HepG2 (cell line): Measurements from ENCODE around the gene ALKBH2. TPM values are rescaled to one million over a fixed set of nuclear protein-coding genes. Genes with fewer than 3 reads are reported as not detected.
A peak's percentile ranks its signal among the peaks of the same experiment; 100 is the strongest.

Source experiments
- ARNTL ChIP-seq: sonication (generic); formaldehyde crosslinking; IDR thresholded peaks from 2 replicates; pipeline ENCODE4 v1.4.0; 2020; ENCODE audit warnings: mild to moderate bottlenecking, missing genetic modification reagents
- CREM ChIP-seq, 2 experiments: sonication (generic) in 1 of 2; formaldehyde crosslinking in 1 of 2; IDR thresholded peaks; 2 replicates each; pipeline versions ENCODE4 v1.4.0 to v1.6.1; 2016 to 2020; ENCODE audit warnings: antibody characterized with exemption in 1 of 2, mild to moderate bottlenecking in 1 of 2, missing genetic modification reagents in 1 of 2
- FOXK2 ChIP-seq: fragments of 450-650 bp; IDR thresholded peaks from 2 replicates; pipeline ENCODE4 v1.6.1; 2016
- GABPB1 ChIP-seq: IDR thresholded peaks from 2 replicates; pipeline ENCODE4 v1.6.1; 2016; ENCODE audit warnings: mild to moderate bottlenecking, missing genetic modification reagents, moderate library complexity, missing compliant biosample characterization
- HOXA7 ChIP-seq: sonication (generic); formaldehyde crosslinking; IDR thresholded peaks from 2 replicates; pipeline ENCODE4 v1.8.1; 2022; ENCODE audit warnings: mild to moderate bottlenecking, missing genetic modification reagents, moderate library complexity
- KDM5B ChIP-seq: sonication (generic); formaldehyde crosslinking; IDR thresholded peaks from 2 replicates; pipeline ENCODE4 v1.4.0; 2020; ENCODE audit warnings: missing genetic modification reagents, mild to moderate bottlenecking, borderline replicate concordance
- KMT2A ChIP-seq: sonication (generic); formaldehyde crosslinking; IDR thresholded peaks from 2 replicates; pipeline ENCODE4 v1.4.0; 2020; ENCODE audit warnings: missing genetic modification reagents
- MATR3 ChIP-seq: sonication (generic); formaldehyde crosslinking; IDR thresholded peaks from 2 replicates; pipeline ENCODE4 v1.4.0; 2020; ENCODE audit warnings: missing genetic modification reagents
- MYNN ChIP-seq: sonication (generic); formaldehyde crosslinking; IDR thresholded peaks from 2 replicates; pipeline ENCODE4 v1.4.0; 2020; ENCODE audit warnings: mild to moderate bottlenecking, low read depth, missing genetic modification reagents
- PHF20 ChIP-seq: sonication (generic); formaldehyde crosslinking; IDR thresholded peaks from 2 replicates; pipeline ENCODE4 v1.5.0; 2020; ENCODE audit warnings: mild to moderate bottlenecking, missing genetic modification reagents
- RBAK ChIP-seq: sonication (generic); formaldehyde crosslinking; IDR thresholded peaks from 2 replicates; pipeline ENCODE4 v1.5.1; 2020; ENCODE audit warnings: mild to moderate bottlenecking, missing genetic modification reagents
- SNRNP70 ChIP-seq: fragments of 200-400 bp; formaldehyde crosslinking; IDR thresholded peaks from 2 replicates; pipeline ENCODE4 v1.6.1; 2017; ENCODE audit warnings: mild to moderate bottlenecking, low read depth, low read length, moderate library complexity
- SRY ChIP-seq: sonication (generic); formaldehyde crosslinking; IDR thresholded peaks from 2 replicates; pipeline ENCODE4 v1.8.0; 2022; ENCODE audit warnings: mild to moderate bottlenecking, missing genetic modification reagents
- YEATS4 ChIP-seq: sonication (generic); formaldehyde crosslinking; IDR thresholded peaks from 2 replicates; pipeline ENCODE4 v1.4.0; 2020; ENCODE audit warnings: missing genetic modification reagents, borderline replicate concordance
- ZFP62 ChIP-seq: sonication (generic); formaldehyde crosslinking; IDR thresholded peaks from 2 replicates; pipeline ENCODE4 v1.4.0; 2020; ENCODE audit warnings: missing genetic modification reagents
- ZNF124 ChIP-seq: sonication (generic); formaldehyde crosslinking; IDR thresholded peaks from 2 replicates; pipeline ENCODE4 v1.4.0; 2020; ENCODE audit warnings: missing genetic modification reagents
- ZNF510 ChIP-seq: sonication (generic); formaldehyde crosslinking; IDR thresholded peaks from 2 replicates; pipeline ENCODE4 v1.4.0; 2020; ENCODE audit warnings: low read depth, mild to moderate bottlenecking, missing genetic modification reagents
- ZNF557 ChIP-seq: sonication (generic); formaldehyde crosslinking; IDR thresholded peaks from 2 replicates; pipeline ENCODE4 v1.4.0; 2020; ENCODE audit warnings: missing genetic modification reagents
- ZNF709 ChIP-seq: sonication (generic); formaldehyde crosslinking; IDR thresholded peaks from 2 replicates; pipeline ENCODE4 v1.5.0; 2020; ENCODE audit warnings: mild to moderate bottlenecking, missing genetic modification reagents
- ZNF768 ChIP-seq: sonication (generic); formaldehyde crosslinking; IDR thresholded peaks from 2 replicates; pipeline ENCODE4 v1.4.0; 2020; ENCODE audit warnings: missing genetic modification reagents
- polyA plus RNA-seq, 8 experiments: library from polyadenylated mRNA; depleted of rRNA in 3 of 8; stranded (reverse) in 7 of 8; unstranded in 1 of 8; fragments of >200 nt; fragmentation: Illumina TruSeq in 4 of 8; extraction: Trizol in 4 of 8; gene quantifications; 2 replicates each; pipeline versions ENCODE4 v1.2.1 to v1.2.3, GENCODE V29; 2011 to 2016; ENCODE audit warnings: low read depth in 4 of 8, missing spikeins in 1 of 8, mixed read lengths in 1 of 8; ENCODE audit not compliant: insufficient read depth in 1 of 8
- total RNA-seq, 5 experiments: library from RNA; depleted of rRNA; stranded (reverse); fragments of >200 nt; fragmentation: Illumina TruSeq; extraction: Trizol; gene quantifications; 2 replicates each; pipeline ENCODE4 v1.2.3, GENCODE V29; 2016; ENCODE audit warnings: low read depth in 1 of 5
- TF ChIP-seq, protein P1 (sequence below): sonication (generic); formaldehyde crosslinking; IDR thresholded peaks from 2 replicates; pipeline ENCODE4 v1.4.0; 2020; ENCODE audit warnings: missing genetic modification reagents
- TF ChIP-seq, protein P2 (sequence below): sonication (generic); formaldehyde crosslinking; IDR thresholded peaks from 2 replicates; pipeline ENCODE4 v1.5.0; 2020; ENCODE audit warnings: missing genetic modification reagents
- TF ChIP-seq, protein P3 (sequence below): sonication (generic); formaldehyde crosslinking; IDR thresholded peaks from 2 replicates; pipeline ENCODE4 v1.4.0; 2020; ENCODE audit warnings: missing genetic modification reagents

Gene ALKBH2
- total and polyA plus RNA-seq, 2 of the 13 experiments (the other 11 are each of a cell fraction or from before 2014, with no cell fraction given) = 21.0 to 40.5 TPM

DNA sequence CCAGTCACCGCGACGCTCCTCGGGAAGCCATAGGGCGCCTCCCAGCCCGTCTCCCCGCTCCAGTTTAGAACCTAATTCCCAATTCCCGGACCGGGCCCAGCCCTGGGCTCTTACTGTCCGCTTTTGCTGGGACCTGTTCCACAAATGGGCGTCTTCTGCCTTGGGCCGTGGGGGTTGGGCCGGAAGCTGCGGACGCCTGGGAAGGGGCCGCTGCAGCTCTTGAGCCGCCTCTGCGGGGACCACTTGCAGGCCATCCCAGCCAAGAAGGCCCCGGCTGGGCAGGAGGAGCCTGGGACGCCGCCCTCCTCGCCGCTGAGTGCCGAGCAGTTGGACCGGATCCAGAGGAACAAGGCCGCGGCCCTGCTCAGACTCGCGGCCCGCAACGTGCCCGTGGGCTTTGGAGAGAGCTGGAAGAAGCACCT lies 4.9 kb upstream of the ALKBH2 start (continued):
- TF ChIP-seq, protein P1, sequence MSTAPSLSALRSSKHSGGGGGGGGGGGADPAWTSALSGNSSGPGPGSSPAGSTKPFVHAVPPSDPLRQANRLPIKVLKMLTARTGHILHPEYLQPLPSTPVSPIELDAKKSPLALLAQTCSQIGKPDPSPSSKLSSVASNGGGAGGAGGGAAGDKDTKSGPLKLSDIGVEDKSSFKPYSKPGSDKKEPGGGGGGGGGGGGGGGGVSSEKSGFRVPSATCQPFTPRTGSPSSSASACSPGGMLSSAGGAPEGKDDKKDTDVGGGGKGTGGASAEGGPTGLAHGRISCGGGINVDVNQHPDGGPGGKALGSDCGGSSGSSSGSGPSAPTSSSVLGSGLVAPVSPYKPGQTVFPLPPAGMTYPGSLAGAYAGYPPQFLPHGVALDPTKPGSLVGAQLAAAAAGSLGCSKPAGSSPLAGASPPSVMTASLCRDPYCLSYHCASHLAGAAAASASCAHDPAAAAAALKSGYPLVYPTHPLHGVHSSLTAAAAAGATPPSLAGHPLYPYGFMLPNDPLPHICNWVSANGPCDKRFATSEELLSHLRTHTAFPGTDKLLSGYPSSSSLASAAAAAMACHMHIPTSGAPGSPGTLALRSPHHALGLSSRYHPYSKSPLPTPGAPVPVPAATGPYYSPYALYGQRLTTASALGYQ (CRISPR knock-in tag) = no peak
- TF ChIP-seq, protein P2, sequence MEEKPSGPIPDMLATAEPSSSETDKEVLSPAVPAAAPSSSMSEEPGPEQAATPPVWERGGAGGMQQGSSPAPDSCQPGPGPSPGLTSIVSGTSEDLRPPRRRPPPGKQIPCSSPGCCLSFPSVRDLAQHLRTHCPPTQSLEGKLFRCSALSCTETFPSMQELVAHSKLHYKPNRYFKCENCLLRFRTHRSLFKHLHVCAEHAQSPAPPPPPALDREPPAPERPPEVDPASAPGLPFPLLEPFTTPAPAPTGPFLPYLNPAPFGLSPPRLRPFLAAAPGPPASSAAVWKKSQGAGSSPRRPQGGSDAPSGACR = 0 out of 2 replicates have a peak, but pooled peaks have one; percentile 66
- TF ChIP-seq ZNF768 (CRISPR knock-in tag) = peak; percentile 43; the same call in 1 of the 2 replicates
- no peak for TF ChIP-seq CREM (IDR thresholded peaks at IDR 0.05)
- no peak for TF ChIP-seq CREM (CRISPR knock-in tag; IDR thresholded peaks at IDR 0.05)
- 0 out of 2 replicates have a peak, but pooled peaks have one; percentile 37 for TF ChIP-seq ZNF557
- TF ChIP-seq ZFP62 = no peak
- no peak for TF ChIP-seq RBAK (CRISPR knock-in tag)
- TF ChIP-seq HOXA7 (CRISPR knock-in tag) = no peak
- TF ChIP-seq ARNTL (CRISPR knock-in tag) = no peak
- TF ChIP-seq GABPB1 (CRISPR knock-in tag) = peak; percentile 81
- TF ChIP-seq, protein P3, sequence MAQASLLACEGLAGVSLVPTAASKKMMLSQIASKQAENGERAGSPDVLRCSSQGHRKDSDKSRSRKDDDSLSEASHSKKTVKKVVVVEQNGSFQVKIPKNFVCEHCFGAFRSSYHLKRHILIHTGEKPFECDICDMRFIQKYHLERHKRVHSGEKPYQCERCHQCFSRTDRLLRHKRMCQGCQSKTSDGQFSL (CRISPR knock-in tag) = 0 out of 2 replicates have a peak, but pooled peaks have one; percentile 53
- TF ChIP-seq YEATS4 (CRISPR knock-in tag) = peak; percentile 24; the same call in 1 of the 2 replicates
- no peak for TF ChIP-seq FOXK2
- no peak for TF ChIP-seq MYNN (CRISPR knock-in tag)
- peak; percentile 42; the same call in 1 of the 2 replicates for TF ChIP-seq ZNF124
- peak; percentile 66; the same call in 1 of the 2 replicates for TF ChIP-seq KMT2A (CRISPR knock-in tag)
- no peak for TF ChIP-seq MATR3 (CRISPR knock-in tag)
- peak; percentile 48; the same call in 1 of the 2 replicates for TF ChIP-seq ZNF510 (CRISPR knock-in tag)
- 0 out of 2 replicates have a peak, but pooled peaks have one; percentile 20 for TF ChIP-seq ZNF709 (CRISPR knock-in tag)
- no peak for TF ChIP-seq SNRNP70
- TF ChIP-seq SRY = no peak
- 0 out of 2 replicates have a peak, but pooled peaks have one; percentile 27 for TF ChIP-seq KDM5B (CRISPR knock-in tag)
- peak; percentile 69 for TF ChIP-seq PHF20 (CRISPR knock-in tag)
